Activated T-cell treated with anti-CD3 and anti-CD28 coated beads, Interleukin-2, amount 50 U/mL, for 72 hours (primary cell): ENCODE data around the gene CDC20B. TPM values are rescaled to one million over a fixed set of nuclear protein-coding genes. Genes with fewer than 3 reads are reported as not detected.

Experiments used
- ATAC-seq, 2 donors: fragments of 150-1000 bp; cut with Tn5 transposase; replicated peaks in 1 of 2; 2 replicates each; pipeline ENCODE4 v1.10.0; 2021; ENCODE audit warnings: moderate library complexity in 2 of 2, mild to moderate bottlenecking in 1 of 2
- DNase-seq, 2 donors: peaks; one replicate each; pipeline ENCODE4 v3.0.0; 2021 to 2022; ENCODE audit warnings: mixed read lengths in 1 of 2
- H3K27ac Mint-ChIP-seq: one replicate; pipeline ENCODE4 v1.8.0; 2022; ENCODE audit warnings: mild to moderate bottlenecking, moderate library complexity, mixed read lengths
- H3K27me3 Mint-ChIP-seq: one replicate; pipeline ENCODE4 v1.8.0; 2022; ENCODE audit warnings: low read depth, mixed read lengths
- H3K36me3 Mint-ChIP-seq, 2 donors: one replicate each; pipeline ENCODE4 v1.8.0; 2022; ENCODE audit warnings: mixed read lengths in 2 of 2, mild to moderate bottlenecking in 1 of 2; ENCODE audit not compliant: insufficient read depth in 2 of 2
- H3K4me1 Mint-ChIP-seq: one replicate; pipeline ENCODE4 v1.8.0; 2022; ENCODE audit warnings: low read depth, mixed read lengths
- H3K4me3 Mint-ChIP-seq, 2 donors: one replicate each; pipeline ENCODE4 v1.8.0; 2022; ENCODE audit warnings: mild to moderate bottlenecking in 2 of 2, mixed read lengths in 2 of 2, moderate library complexity in 2 of 2
- H3K9me3 Mint-ChIP-seq, 2 donors: one replicate each; pipeline ENCODE4 v1.8.0; 2022; ENCODE audit warnings: mixed read lengths in 2 of 2
- total RNA-seq, 2 donors: library from RNA; stranded (reverse); gene quantifications; one replicate each; pipeline ENCODE4 v1.2.3, GENCODE V29; 2022

CDC20B gene
- total RNA-seq = under 1 TPM; 0.07 to 0.10 TPM

- H3K4me1 Mint-ChIP-seq = peaks cover 46% of the 10 kb centered on the region
- H3K4me3 Mint-ChIP-seq = peak within 1 kb of the TSS; percentile 87 to 94
- DNase-seq (peak; percentile 79 to 86), ATAC-seq (peak; percentile 89 to 91)
- H3K9me3 Mint-ChIP-seq = no peaks in the 10 kb centered on the region
- H3K27me3 Mint-ChIP-seq = peaks cover 80% of the 10 kb centered on the region
- H3K27ac Mint-ChIP-seq = no peak within 1 kb of the TSS
- no peaks in the 10 kb centered on the region for H3K36me3 Mint-ChIP-seq
Observed at GRCh38 chr5:55172937-55173686, at the start of gene CDC20B. CDC20B (minus strand) TSS chr5:55173177; CDS start chr5:55173000, 177 bp downstream.

- no peaks in the 10 kb centered on the region for H3K9me3 Mint-ChIP-seq
- peak overlapping the region; percentile 33 for H3K4me3 Mint-ChIP-seq
- no peak for DNase-seq
- no peak overlapping the region for H3K27ac Mint-ChIP-seq
- peaks cover 36% of the 10 kb centered on the region for H3K4me1 Mint-ChIP-seq
- ATAC-seq = no peak
- H3K36me3 Mint-ChIP-seq = peaks cover 0 to 2% of the 10 kb centered on the region in 2 donors
- peaks cover 85% of the 10 kb centered on the region for H3K27me3 Mint-ChIP-seq
Observed at GRCh38 chr5:55222092-55222984, 49.4 kb upstream of the CDC20B start.

- DNase-seq = peak in 1 of 2 donors; percentile 15
- Mint-ChIP-seq H3K4me3 (peak overlapping the region; percentile 87 to 89), H3K36me3 (peaks cover 0 to 2% of the 10 kb centered on the region in 2 donors), H3K27me3 (peaks cover 84% of the 10 kb centered on the region), H3K4me1 (peaks cover 36% of the 10 kb centered on the region), H3K9me3 (no peaks in the 10 kb centered on the region), H3K27ac (no peak overlapping the region)
- ATAC-seq = peak; percentile 51 to 59
Observed at GRCh38 chr5:55220433-55221185, 47.6 kb upstream of the CDC20B start.

GRCh38 chr5:55219770-55220169 is 46.8 kb upstream of the CDC20B start:
- Mint-ChIP-seq H3K27ac (no peak overlapping the region), H3K36me3 (peaks cover 0 to 2% of the 10 kb centered on the region in 2 donors), H3K9me3 (no peaks in the 10 kb centered on the region), H3K4me3 (peak overlapping the region; percentile 87 to 89), H3K4me1 (peaks cover 36% of the 10 kb centered on the region), H3K27me3 (peaks cover 76% of the 10 kb centered on the region)
- ATAC-seq = no peak
- no peak for DNase-seq

- H3K4me3 Mint-ChIP-seq = no peak overlapping the region
- H3K36me3 Mint-ChIP-seq = peaks cover 0 to 2% of the 10 kb centered on the region in 2 donors
- no peak for ATAC-seq
- no peak for DNase-seq
- peaks cover 68% of the 10 kb centered on the region for H3K27me3 Mint-ChIP-seq
- H3K9me3 Mint-ChIP-seq = no peaks in the 10 kb centered on the region
- no peak overlapping the region for H3K27ac Mint-ChIP-seq
- peaks cover 34% of the 10 kb centered on the region for H3K4me1 Mint-ChIP-seq
Observed at GRCh38 chr5:55218967-55219366, 46.0 kb upstream of the CDC20B start.

GRCh38 chr5:55211184-55211874 is 38.4 kb upstream of the CDC20B start:
- ATAC-seq = no peak
- Mint-ChIP-seq H3K27me3 (peaks cover 10% of the 10 kb centered on the region), H3K9me3 (no peaks in the 10 kb centered on the region), H3K27ac (no peak overlapping the region), H3K4me1 (no peaks in the 10 kb centered on the region), H3K4me3 (no peak overlapping the region), H3K36me3 (no peaks in the 10 kb centered on the region)
- no peak for DNase-seq

- no peaks in the 10 kb centered on the region for H3K4me1 Mint-ChIP-seq
- H3K27ac Mint-ChIP-seq = no peak overlapping the region
- DNase-seq (no peak), ATAC-seq (no peak)
- H3K9me3 Mint-ChIP-seq = peaks cover 1 to 3% of the 10 kb centered on the region in 2 donors
- no peak overlapping the region for H3K4me3 Mint-ChIP-seq
- peaks cover 31% of the 10 kb centered on the region for H3K27me3 Mint-ChIP-seq
- no peaks in the 10 kb centered on the region for H3K36me3 Mint-ChIP-seq
Observed at GRCh38 chr5:55205001-55205400, 32.0 kb upstream of the CDC20B start.

- no peak for ATAC-seq
- no peaks in the 10 kb centered on the region for H3K4me1 Mint-ChIP-seq
- H3K36me3 Mint-ChIP-seq = no peaks in the 10 kb centered on the region
- no peak overlapping the region for H3K27ac Mint-ChIP-seq
- DNase-seq = no peak
- no peak overlapping the region for H3K4me3 Mint-ChIP-seq
- H3K9me3 Mint-ChIP-seq = no peaks in the 10 kb centered on the region
- peaks cover 41% of the 10 kb centered on the region for H3K27me3 Mint-ChIP-seq
Observed at GRCh38 chr5:55191165-55191564, 18.2 kb upstream of the CDC20B start.

- DNase-seq = no peak
- Mint-ChIP-seq H3K27me3 (peaks cover 57% of the 10 kb centered on the region), H3K27ac (no peak overlapping the region), H3K9me3 (no peaks in the 10 kb centered on the region), H3K36me3 (no peaks in the 10 kb centered on the region), H3K4me3 (no peak overlapping the region), H3K4me1 (no peaks in the 10 kb centered on the region)
- no peak for ATAC-seq
Observed at GRCh38 chr5:55188656-55189540, 15.9 kb upstream of the CDC20B start.

GRCh38 chr5:55187370-55187769 is 14.4 kb upstream of the CDC20B start:
- H3K4me3 Mint-ChIP-seq = no peak overlapping the region
- no peaks in the 10 kb centered on the region for H3K36me3 Mint-ChIP-seq
- H3K27me3 Mint-ChIP-seq = peaks cover 52% of the 10 kb centered on the region
- no peaks in the 10 kb centered on the region for H3K4me1 Mint-ChIP-seq
- no peaks in the 10 kb centered on the region for H3K9me3 Mint-ChIP-seq
- H3K27ac Mint-ChIP-seq = no peak overlapping the region
- DNase-seq (no peak), ATAC-seq (no peak)

GRCh38 chr5:55180016-55180415 is 7.0 kb upstream of the CDC20B start:
- no peak for ATAC-seq
- no peak overlapping the region for H3K27ac Mint-ChIP-seq

GRCh38 chr5:55177078-55177477 is 4.1 kb upstream of the CDC20B start:
- Mint-ChIP-seq H3K27me3 (peaks cover 95% of the 10 kb centered on the region), H3K9me3 (no peaks in the 10 kb centered on the region), H3K4me3 (peak overlapping the region; percentile 79 to 83), H3K36me3 (no peaks in the 10 kb centered on the region), H3K4me1 (peaks cover 40% of the 10 kb centered on the region), H3K27ac (no peak overlapping the region)
- ATAC-seq (no peak), DNase-seq (no peak)

More at GRCh38 chr5:55180016-55180415, 7.0 kb upstream of the CDC20B start:
- DNase-seq = no peak
- no peaks in the 10 kb centered on the region for H3K36me3 Mint-ChIP-seq
- H3K4me1 Mint-ChIP-seq = peaks cover 18% of the 10 kb centered on the region
- H3K4me3 Mint-ChIP-seq = no peak overlapping the region
- H3K9me3 Mint-ChIP-seq = no peaks in the 10 kb centered on the region
- H3K27me3 Mint-ChIP-seq = peaks cover 82% of the 10 kb centered on the region
